ENCODE data around the gene CAMK4.
"Not testable (repeated sequence)": the region's sequence is repeated elsewhere in the genome, so short reads cannot be mapped to it uniquely, and the experiment has no call there.

CAMK4 gene

DNA sequence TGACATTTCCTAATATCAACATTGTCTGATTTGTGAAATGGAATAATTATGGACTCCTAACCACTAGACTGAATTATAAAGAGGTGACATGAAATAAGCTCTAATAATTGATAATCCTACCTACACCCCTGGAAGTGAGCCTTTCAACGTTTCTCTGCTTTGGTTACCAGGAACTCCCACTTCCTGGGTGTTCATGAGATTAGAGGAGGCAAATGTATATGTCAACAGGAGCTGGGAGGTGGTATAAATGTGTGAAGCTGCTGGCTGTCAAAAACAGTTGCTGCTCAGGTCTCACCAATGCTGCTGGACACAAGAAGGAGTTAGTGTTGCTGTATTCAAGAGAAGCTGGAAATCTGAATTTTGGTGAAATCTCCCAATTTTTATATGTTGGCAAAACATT, 96.8 kb downstream of the CAMK4 start:
- DNase-seq: no peak

DNA sequence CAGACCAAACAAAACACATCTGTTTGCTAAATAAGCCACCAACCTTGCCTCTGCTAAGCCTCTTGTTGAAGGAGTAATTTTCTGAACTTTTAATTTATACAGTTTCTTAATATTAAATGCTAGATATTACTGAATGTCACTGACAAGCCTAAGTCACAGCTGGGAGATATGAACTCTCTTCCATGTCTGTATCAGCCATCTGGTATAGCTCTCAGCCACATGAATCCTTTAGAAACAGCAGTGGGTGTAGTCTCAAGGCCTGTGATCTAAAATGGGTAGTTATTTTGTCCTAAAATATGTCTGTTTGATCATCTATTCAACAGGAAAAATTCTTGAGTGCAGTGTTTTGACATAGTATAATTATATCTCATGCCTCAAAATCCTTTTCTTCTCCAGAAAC, 97.2 kb downstream of the CAMK4 start:
- DNase-seq: no peak

DNA sequence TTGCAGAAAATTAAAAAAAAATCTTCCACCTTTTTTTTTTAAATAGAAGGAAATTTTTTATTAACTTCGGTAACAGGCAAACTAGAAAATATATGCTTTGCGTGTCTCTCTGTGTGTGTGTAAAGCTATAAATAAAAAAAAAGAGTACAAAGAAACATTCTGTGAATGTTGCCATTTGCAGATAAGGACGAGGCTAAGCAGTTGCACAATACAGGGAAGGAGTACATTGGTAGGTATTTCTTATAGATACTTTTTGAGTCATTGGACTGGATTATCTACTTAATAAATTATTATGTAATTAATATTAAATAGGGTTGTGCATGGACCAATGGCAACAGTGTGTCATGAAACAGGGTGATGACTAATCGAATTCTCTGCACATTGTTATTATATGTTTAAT, 102.4 kb downstream of the CAMK4 start:
- no peak for DNase-seq

DNA sequence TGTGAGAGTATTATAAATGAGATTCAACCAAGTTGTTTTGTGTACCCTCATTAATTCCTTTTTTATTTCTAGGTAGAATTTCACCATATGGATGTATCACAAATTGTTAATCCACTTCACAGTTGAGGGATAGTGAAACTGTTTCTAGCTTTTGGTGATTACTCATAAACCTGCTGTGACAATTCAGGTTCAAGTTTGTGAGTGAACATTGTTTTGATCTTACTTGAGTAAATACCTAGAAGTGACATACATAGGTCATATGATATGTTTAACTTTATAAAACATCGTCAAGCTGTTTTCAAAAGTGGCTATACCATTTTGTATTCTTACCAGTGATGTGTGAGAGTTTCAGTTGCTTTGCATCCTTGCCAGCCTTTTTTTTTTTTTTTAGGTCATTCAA, 112.9 kb downstream of the CAMK4 start:
- DNase-seq: no peak

DNA sequence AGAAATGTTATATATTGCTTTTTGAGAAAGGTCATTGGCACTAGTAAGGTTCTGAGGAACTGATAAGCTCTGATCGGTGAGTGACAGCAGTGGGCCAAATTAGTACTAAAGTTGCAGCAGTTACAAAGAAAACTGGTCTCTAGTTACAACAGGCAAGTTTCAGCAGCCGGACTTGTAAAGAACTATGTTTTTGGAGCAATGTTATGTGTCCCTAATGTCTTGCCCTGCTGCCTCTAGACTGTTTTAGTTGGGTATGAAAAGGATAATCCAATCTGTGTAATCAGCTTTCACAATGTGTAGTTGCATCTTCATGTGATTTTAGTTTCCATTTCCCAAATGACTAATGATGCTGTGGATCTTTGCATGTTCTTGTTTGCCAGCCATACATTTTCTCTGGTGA, 113.5 kb downstream of the CAMK4 start:
- no peak for DNase-seq

DNA sequence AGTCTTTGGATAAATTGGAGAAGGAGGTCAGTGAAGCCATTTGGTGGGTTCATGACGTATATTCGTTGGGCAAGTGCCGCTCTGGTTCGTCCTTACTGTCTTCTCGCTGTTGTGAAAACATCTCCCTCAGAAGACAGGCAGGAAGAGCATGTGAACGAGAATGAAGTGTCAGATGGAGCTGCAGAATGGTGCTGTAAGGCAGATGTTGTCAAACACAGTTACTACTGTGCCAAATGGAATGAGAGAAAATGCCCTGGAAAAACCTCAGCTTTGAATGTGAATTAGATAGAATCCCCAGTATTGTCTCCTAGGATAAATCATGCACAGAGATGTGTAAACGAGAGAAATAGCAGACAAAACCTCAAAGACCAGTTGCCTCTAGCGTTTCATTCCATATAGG, 121.5 kb downstream of the CAMK4 start:
- no peak for DNase-seq

DNA sequence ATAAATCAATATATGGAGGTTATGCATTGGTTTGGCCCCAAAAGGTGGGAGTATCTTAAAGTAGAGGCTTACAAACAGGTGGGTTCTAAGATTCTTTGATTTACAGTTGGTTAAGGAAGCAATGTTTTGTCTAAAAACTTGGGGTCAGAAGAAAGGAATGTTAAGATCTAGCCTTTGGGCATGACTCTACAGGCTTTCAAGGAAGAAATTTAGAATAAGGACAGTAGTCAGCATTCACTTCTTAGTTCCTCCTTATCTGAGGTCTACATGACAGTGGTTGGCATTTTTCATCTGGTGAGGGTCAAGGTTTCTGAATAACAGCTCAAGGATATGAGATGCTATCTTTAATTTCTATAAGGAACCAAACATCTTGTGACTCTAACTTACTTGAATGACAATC, 122.8 kb downstream of the CAMK4 start:
- no peak for DNase-seq

DNA sequence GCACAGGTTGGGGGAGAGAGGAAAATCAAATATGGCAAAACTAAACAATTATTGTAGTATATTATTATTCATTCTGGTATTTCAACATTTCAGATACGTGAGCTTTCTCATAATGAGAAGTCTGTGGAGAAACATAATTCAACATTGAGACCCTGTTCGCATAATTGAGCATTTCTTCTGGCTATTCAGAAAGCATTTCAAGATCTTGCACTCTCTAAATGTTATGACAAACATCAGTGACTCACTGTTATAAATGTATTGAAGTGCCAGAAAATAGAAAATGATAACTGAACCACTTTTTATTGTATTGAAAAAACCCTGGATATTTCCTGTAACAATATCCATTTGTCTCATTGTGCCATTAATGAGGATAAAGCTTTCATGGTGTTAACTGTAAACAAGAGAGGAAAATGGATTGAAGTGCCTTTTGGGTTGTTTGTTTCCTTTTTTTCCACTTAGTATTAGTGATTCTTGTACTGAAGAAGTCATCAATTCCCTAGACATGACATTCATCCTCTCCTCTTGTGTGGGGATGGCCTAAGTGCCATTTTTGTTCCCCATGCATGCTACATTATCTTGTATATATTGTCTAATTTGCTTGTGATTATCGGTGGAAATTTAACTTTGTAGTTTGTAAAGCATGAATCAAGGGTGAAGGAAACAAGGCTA, 124.6 kb downstream of the CAMK4 start:
- DNase-seq: no peak

DNA sequence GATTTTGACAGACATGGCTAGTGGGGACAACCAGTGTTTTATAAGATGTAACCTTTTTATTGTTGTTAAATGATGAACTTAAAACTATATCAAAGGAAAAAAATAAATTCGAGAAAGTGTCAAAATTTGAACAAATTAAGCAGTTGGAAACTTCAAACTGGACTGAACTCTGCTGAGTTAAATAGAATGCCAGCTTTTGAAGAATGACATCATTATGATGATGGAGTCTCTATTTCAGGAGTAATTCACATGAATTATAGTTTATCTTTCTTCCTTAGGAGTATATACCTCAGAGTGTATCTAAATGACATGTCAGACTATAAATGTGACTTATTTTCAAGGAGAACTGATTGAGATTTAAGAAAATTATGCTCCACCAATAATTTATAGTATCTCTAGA, 125.2 kb downstream of the CAMK4 start:
- no peak for DNase-seq

DNA sequence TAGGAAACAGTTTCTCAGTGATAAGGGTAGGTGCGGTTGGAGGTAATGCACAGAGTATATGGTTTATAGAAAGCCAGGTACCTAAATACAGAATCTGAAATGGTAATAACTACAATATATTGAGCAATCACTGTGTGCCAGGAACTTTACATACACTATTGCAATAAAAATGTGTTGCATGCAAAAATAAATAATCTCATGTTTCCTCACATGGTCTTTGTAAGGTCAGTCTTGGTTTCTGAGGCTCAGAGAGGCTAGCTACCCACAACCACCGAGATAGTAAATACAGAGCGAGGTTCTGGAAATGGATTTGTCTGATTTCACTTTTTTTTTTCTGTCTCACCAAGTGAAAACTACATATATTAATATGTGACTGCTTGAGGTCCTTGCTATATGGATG, 128.9 kb downstream of the CAMK4 start:
- no peak for DNase-seq

DNA sequence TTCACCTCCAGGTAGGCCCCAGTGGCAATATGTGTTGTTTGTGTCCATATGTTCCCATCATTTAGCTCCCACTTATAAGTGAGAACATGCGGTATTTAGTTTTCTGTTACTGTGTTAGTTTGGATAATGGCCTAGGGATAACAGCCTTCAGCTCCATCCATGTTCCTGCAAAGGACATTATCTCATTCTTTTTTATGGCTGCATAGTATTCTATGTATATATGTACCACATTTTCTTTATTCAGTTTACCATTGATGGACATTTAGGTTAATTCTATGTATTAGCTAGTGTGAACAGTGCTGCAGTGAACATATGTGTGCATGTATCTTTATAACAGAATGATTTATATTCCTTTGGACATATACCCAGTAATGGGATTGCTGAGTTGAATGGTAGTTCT, 134.5 kb downstream of the CAMK4 start:
- DNase-seq: not testable (repeated sequence)

DNA sequence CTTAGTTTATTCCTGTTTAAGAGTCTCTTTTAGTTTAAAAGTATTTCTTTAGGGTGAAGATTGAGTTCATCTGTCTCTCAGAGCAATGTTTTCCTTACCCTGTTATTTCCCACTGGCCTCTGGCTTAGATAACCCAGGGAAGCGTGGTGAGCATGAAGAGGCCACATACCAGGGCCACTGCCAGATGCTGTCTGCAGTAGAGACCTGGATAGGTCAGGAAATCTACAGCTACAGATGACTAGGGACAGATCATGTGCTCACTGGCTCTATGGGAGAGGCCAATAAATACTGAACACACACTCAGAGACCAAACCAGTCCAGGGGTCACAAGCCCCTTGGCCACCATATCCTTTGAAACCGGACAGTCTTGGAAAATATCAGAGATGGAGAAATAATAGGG, 136.0 kb downstream of the CAMK4 start:
- no peak for DNase-seq

DNA sequence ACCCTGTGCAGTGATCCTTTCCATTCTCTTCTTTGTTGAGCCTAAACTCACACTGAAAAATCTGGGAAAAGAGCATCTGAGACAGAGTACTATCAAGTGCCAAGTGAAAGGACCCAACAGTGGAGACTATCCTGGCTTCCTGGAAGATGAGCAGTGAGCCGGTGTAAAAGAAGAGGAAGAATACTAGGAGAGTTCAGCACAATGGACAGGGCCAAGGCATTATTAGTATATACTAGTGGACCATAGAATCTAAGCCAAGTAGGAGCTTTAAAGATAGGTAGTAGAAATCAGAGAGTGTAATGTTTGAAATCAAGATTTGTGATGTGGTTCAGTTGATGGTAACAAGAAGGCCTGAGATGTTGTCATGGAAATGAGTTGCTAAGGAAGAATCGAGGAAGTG, 140.8 kb downstream of the CAMK4 start:
- no peak for DNase-seq

DNA sequence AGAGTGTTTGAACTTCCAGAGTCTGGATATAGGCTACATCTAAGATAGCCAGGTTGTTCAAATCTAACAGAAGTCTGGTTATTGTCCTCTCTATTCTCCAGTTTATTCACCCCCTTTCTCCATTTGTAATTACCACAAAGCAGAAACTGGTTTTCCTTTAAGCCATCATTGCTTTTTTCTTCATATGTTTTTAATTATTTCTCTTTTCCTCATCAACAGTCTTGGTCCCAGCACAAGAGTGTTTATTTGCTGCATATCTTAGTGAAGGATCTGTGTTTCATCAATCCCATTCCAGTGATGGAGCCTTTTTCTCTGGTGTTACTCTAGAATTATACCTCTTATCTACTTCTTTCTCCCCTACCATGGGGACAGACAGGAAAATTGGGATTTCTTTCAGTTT, 142.2 kb downstream of the CAMK4 start:
- DNase-seq: no peak

DNA sequence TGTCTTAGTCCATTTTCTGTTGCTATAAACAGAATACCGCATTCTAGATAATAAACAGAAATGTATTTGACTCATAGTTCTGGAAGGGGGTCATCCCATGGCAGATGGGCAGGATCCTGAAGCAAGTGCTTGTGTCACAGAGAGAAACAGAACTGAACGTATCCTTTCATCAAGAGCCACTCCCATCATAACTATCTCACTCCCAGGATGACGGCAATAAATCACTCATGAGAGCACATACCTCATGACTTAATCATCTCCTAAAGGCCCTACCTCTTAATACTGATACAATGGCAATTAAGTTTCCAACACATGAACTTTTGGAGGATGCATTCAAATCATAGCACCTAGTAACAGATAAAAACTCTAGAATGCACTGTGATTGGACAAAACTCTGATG, 142.9 kb downstream of the CAMK4 start:
- DNase-seq: no peak

DNA sequence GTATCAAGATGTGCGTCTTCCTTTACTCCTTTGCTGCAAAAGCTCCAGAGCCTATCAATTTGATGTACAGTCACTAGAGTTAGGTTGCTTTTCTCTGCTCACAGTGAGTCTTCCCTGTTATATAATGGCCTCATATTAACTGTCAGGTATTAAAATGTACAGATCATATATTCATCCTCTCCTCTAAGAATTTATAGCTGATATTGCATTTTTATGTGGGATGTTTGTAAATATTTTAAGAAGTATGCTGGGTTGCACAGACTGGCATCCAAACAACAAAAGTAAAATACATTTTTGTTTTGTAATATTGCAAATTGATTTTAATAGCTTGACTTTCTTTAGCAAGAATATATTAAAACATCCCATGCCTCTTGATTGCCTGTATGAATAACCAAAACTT, 148.6 kb downstream of the CAMK4 start:
- DNase-seq: no peak

DNA sequence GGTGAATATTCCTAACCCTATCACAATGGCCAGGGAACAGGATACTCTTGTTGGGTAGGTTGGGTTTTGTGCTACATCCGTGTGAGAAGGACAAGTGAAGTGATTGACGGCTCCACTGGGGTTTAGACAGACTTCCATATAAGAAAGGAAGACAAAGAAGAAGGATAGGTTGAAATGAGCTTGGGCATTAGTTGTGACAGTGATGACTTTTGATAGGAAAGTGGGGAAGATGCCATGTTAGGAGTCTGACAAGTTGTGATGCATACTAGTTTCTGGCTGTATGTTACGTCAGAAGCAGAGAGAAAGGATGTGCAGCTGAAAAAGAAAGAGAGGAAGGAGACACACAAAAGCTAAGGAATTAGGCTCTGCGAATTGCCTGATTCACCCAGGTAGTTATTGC, 150.2 kb downstream of the CAMK4 start:
- DNase-seq: no peak

DNA sequence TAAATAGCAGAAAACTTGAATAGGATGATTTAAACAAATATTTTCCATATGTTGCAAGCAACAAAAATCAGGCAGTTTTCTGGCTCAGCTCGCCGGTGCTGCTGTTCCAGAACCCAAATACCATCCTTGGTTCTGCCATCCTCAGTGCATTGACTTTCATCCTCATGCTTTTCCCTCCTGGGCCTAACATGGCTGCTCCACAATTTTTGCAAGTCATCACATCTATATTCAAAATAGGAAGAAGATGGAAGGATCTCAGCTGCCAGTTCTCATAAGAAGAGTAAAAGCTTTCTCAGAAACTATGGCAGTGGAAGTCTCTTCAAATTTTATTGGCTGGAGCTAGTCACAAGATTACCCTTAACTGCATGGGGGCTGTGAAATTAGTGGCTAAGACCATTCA, 151.5 kb downstream of the CAMK4 start:
- DNase-seq: no peak

DNA sequence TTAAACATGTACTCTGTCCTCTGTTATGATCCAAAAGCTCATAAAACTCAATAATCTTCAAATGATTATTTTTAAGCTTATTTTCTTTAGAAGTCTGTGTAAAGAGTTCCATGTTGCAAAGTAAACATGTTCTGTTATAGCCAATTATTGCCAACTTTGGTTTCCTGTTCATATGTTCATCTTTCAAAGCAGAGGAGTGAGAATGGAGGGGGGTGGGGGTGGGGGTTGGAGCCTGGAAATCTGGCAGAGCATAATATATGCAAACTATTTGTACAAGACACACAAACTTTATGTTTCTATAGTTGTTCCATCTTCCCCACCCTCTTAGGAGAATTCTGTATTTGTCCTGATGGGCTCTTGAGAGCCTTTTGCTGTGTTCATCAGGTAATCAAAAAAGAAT, 153.1 kb downstream of the CAMK4 start:
- DNase-seq: no peak

DNA sequence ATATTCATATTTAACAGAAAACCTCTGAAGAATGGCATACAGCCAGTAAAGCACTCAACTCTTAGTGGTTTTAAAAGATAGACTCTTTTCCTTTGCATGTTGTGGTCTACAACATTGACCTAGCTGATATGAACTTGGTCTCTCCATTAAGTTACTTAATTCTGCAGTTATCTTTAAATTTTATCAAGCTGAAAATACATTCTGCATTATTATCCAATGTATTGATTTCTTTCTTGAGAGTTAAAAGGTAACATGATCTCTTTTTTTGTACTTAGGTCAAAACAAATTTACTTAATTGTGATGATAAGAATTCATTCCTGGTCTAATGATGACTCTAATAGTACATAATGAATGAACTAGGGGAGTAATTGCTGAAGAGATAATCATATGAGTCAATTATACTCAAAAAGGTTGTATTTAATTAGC, 155.2 kb downstream of the CAMK4 start:
- DNase-seq: no peak

DNA sequence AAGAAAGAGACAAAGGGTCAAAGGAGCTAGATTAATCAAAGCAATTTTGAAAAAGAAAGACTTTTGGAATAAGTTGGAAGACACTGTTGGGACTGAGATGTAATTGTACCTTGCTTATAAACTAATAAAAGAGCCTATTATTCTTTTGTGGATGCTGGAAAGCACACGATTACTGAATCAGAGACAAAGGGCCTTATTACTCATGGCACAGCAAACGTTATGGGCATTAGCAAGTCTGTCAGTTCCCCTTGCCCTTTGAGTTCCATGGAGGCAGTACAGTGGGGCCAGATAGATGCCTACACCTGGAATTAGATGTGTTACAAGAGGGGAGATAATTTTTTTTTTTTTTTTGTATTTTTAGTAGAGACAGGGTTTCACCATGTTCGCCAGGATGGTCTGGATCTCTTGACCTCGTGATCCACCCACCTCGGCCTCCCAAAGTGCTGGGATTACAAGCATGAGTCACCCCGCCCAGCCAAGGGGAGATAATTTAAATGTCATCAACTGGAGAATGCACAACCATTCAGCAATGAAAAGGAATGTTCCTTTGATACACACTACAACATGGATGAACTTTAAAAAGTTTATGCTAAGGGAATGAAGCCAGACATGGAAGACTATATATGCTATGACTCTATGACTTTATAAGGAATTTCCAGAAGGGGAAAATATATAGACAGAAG, 159.2 kb downstream of the CAMK4 start:
- DNase-seq: no peak

DNA sequence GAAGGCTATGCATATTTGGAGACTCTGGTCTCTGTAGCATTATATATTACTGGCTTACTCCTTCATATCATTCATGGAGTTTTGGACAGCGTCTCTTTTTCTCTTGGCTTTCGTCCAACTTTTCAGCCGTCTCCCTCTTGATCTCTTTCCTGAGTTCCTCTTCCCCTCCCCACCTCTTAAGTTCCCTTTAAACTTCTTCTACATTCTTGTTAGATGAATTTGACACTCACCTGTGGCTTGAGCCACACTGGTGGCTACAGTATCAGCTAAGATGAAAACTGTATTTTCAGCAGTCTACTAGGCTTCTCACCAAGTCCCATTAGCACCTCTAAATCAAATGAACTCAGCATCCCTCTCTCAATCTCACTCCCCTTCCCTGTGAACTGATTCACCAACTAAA, 160.0 kb downstream of the CAMK4 start:
- DNase-seq: no peak

DNA sequence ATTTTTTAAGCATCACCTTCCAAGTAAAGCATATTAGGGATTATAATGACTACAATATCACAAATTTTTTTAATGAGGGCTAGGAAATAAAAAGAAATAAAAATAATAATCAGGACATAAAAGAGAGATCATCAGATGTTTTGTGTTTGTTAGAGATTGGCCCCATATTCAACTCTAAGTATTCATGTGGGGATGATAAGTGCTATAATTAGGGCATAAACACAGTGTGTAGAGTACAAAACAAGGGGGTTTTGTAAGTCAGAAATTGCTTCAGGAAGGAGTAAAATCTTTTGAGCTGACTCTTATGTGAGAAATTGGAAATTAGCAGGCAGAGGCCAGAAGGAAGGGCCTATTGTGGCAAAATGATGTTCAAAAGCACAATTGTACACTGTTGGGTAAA, 160.9 kb downstream of the CAMK4 start:
- DNase-seq: no peak

DNA sequence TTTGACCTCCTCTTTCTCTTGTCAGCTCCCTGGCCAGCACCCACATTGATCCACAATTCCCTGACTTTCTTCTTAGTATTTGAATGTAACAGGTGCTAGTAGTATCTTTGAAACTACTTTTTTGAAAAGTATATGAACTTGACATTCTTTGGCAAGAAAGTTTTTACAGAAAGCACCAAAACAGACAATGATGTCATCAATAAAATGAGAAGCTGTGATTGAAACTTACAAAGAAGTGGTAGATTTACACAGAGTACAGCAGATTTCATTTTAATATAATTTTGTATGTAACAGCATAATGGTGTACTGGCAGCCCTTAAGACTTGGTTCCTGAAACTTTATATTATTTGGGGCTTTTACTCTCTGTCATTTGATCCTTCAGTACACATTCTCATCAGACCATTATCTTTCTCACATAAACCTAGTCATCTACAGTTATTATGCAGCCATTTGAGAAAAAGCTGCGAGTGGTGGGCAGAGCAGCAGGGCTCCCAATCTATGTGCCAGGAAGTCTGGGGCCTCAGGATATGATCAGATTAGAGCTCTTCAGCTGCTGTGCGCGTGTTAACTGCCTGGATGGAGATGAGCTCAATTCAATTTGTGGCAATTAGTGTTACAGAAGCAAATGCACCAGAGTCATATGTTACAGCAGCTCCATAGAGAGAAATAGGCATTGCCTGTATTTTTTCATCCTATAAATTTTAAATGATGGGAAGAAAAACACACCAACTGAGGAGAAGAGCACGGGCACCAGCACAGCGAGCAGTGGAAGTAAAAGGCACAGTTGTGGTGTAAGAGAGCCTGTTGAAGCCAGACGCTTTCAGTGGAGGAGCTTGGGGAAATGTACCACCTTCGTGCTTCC, 162.0 kb downstream of the CAMK4 start:
- DNase-seq: no peak
